ENCODE data around the gene TCERG1L. TPM values are rescaled to one million over a fixed set of nuclear protein-coding genes. Genes with fewer than 3 reads are reported as not detected.

Gene TCERG1L
- total RNA-seq, 1 donor from 2014 or later = 0.46 TPM

DNA sequence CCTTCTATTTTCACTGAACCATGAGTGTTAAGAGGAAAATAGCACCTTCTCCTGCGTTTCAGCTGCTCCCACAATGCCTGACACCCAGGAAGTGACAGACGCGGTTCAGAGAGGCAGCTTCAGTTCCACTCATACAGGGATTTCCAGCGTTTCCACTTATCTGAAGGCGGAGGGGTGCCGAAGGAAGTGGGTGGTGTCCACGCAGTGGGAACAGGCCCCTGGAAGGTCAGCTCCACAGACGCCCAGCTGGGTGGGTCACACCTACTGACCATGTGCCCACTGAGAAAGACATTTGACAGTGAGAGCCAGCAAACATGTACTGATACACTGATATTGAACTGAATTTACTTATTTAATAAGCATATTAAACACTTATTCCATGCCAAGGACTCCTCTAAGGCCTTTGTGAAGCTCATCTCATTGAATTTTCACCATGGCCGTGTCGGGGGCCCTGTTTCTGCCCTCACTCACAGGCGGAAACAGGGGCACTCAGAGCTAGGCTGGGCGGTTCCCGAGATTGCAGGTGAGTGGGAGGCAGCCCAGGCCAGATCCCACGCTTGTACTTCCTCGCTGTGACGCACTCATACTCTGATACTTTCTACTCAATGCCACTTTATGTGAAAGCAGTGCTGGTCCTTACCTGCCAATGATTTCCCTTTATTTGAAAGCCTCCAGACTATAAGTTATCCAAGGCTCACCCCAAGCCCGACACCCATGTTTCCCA is 96.8 kb downstream of the TCERG1L start:
- TF ChIP-seq, protein P1, sequence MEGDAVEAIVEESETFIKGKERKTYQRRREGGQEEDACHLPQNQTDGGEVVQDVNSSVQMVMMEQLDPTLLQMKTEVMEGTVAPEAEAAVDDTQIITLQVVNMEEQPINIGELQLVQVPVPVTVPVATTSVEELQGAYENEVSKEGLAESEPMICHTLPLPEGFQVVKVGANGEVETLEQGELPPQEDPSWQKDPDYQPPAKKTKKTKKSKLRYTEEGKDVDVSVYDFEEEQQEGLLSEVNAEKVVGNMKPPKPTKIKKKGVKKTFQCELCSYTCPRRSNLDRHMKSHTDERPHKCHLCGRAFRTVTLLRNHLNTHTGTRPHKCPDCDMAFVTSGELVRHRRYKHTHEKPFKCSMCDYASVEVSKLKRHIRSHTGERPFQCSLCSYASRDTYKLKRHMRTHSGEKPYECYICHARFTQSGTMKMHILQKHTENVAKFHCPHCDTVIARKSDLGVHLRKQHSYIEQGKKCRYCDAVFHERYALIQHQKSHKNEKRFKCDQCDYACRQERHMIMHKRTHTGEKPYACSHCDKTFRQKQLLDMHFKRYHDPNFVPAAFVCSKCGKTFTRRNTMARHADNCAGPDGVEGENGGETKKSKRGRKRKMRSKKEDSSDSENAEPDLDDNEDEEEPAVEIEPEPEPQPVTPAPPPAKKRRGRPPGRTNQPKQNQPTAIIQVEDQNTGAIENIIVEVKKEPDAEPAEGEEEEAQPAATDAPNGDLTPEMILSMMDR (IDR thresholded peaks at IDR 0.05; ENCODE audit: insufficient read depth, low read length, poor library complexity, severe bottlenecking) = no peak
- Histone ChIP-seq H3K36me3 (ENCODE audit: control insufficient read depth, insufficient read depth, low read length) (no peaks in the 10 kb centered on the region), H3K27me3 (ENCODE audit: control insufficient read depth, insufficient read depth, low read length) (no peaks in the 10 kb centered on the region), H3K4me3 (ENCODE audit: low read depth, low read length) (no peak overlapping the region)
- DNase-seq (ENCODE audit: low read depth) = no peak

DNA sequence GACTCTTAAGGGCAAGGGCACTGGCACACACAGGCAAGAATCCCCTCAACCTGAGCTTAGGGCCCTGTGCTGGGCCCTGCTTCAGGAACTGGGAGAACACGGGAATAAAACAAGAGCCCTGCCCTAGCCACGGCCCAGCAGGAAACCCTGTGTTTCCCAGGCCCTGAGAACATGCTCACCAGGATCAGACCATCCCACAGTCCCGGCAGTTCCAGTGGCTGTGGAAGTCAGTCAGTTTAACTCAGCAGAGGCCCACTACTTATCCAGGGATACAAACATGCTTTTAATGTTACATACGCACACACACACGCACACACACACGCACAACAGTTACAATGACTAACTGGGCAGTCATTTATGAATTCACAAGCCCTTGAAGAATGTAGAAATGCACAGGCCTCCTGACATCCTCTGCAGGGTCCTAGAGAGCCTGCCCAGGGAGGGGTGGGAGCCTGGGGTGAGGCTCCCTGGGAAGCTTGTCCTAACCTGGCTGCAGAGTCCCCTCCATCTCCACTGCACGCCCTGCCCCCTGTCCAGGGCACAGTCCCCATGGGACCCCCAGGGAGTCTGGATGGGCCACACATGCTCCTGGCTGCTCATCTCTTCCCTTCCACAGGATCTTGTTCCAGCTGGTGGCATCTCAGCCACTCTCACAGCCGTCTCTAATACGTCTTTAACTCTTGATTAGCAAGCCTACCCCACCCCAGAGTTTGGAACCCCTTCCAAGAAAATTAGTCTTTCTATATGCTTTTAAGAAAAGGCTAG is 97.6 kb downstream of the TCERG1L start:
- H3K27me3 ChIP-seq (ENCODE audit: control insufficient read depth, insufficient read depth, low read length) = no peaks in the 10 kb centered on the region
- DNase-seq (ENCODE audit: low read depth) = no peak
- no peaks in the 10 kb centered on the region for H3K36me3 ChIP-seq (ENCODE audit: control insufficient read depth, insufficient read depth, low read length)
- H3K4me3 ChIP-seq (ENCODE audit: low read depth, low read length) = no peak overlapping the region
- TF ChIP-seq, protein P1 (IDR thresholded peaks at IDR 0.05; ENCODE audit: insufficient read depth, low read length, poor library complexity, severe bottlenecking) = no peak

DNA sequence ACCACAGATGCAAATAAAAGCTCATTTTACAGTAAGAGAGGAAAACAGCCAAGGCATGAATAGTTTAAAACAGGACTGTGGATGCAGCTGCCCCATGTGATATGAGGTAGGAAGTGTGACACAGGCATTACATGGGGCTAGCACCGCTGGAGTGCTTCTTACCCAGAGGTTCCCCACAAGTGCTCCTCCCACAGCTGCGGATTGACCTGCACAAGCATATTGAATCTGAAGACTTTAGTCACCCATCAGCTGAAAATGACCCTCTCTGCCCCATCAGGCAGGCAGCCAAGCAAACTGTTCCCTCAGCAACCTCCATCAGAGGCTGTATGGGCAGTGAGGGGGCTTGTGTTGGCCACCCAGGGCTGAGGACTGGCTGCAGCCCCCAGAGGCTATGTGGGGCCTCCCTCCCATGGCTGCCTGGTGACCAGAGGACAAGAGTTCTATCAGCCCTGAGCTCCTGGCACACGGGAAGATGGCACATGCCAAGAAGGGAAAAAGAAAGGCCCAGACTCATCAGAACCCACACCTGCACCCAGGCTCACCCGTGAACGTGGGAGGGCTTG is 98.7 kb downstream of the TCERG1L start:
- TF ChIP-seq, protein P1 (IDR thresholded peaks at IDR 0.05; ENCODE audit: insufficient read depth, low read length, poor library complexity, severe bottlenecking) = no peak
- H3K27me3 ChIP-seq (ENCODE audit: control insufficient read depth, insufficient read depth, low read length) = no peaks in the 10 kb centered on the region
- H3K36me3 ChIP-seq (ENCODE audit: control insufficient read depth, insufficient read depth, low read length) = no peaks in the 10 kb centered on the region
- no peak for DNase-seq (ENCODE audit: low read depth)
- H3K4me3 ChIP-seq (ENCODE audit: low read depth, low read length) = no peak overlapping the region

GRCh38 chr10:131211965-131212619 is 99.4 kb downstream of the TCERG1L start:
- TF ChIP-seq, protein P1 (IDR thresholded peaks at IDR 0.05; ENCODE audit: insufficient read depth, low read length, poor library complexity, severe bottlenecking) = no peak
- H3K36me3 ChIP-seq (ENCODE audit: control insufficient read depth, insufficient read depth, low read length) = no peaks in the 10 kb centered on the region
- no peak overlapping the region for H3K4me3 ChIP-seq (ENCODE audit: low read depth, low read length)
- no peak for DNase-seq (ENCODE audit: low read depth)
- H3K27me3 ChIP-seq (ENCODE audit: control insufficient read depth, insufficient read depth, low read length) = no peaks in the 10 kb centered on the region

- H3K27me3 ChIP-seq (ENCODE audit: control insufficient read depth, insufficient read depth, low read length) = no peaks in the 10 kb centered on the region
- no peak overlapping the region for H3K4me3 ChIP-seq (ENCODE audit: low read depth, low read length)
- TF ChIP-seq, protein P1 (IDR thresholded peaks at IDR 0.05; ENCODE audit: insufficient read depth, low read length, poor library complexity, severe bottlenecking) = no peak
- DNase-seq (ENCODE audit: low read depth) = no peak
- H3K36me3 ChIP-seq (ENCODE audit: control insufficient read depth, insufficient read depth, low read length) = no peaks in the 10 kb centered on the region
These were observed 100.0 kb downstream of the TCERG1L start for GRCh38 chr10:131211559-131211958.

All from kidney epithelial cell (primary cell).